A673 (cell line): Measurements from ENCODE around the gene DCLRE1A. TPM values are rescaled to one million over a fixed set of nuclear protein-coding genes. Genes with fewer than 3 reads are reported as not detected.
A peak's percentile ranks its signal among the peaks of the same experiment; 100 is the strongest.
"Not testable (repeated sequence)": the region's sequence is repeated elsewhere in the genome, so short reads cannot be mapped to it uniquely, and the experiment has no call there.

Source experiments
- BruUV-seq: library from RNA; stranded (reverse); fragments of 400-500 nt; replicated peaks from 2 replicates; lab custom pipeline; 2021; lab: Mats Ljungman, UMichigan
- CTCF ChIA-PET: fragments of 300-600 bp; sonication (Branson Sonifier 250); formaldehyde crosslinking; loops from one replicate; lab custom pipeline; 2022; ENCODE audit warnings: antibody characterized with exemption; lab: Charles Lee
- POLR2A ChIA-PET: fragments of 300-600 bp; sonication (Branson Sonifier 250); formaldehyde crosslinking; loops from one replicate; lab custom pipeline; 2022; ENCODE audit warnings: antibody characterized with exemption; ENCODE audit not compliant: low non-redundant PET; lab: Charles Lee
- DNase-seq: peaks from one replicate; pipeline ENCODE4 v3.0.0-alpha.2; 2015; ENCODE audit warnings: low spot score
- H3K27ac ChIP-seq: fragments of 200-600 bp; sonication (generic); 2 replicates; pipeline ENCODE4 v1.5.1; 2016; ENCODE audit warnings: mixed run types, low read depth, mild to moderate bottlenecking, mixed read lengths, antibody characterized with exemption, low read length; ENCODE audit not compliant: poor library complexity, severe bottlenecking
- H3K27me3 ChIP-seq: fragments of 200-600 bp; sonication (generic); replicated peaks from 2 replicates; pipeline ENCODE4 v1.6.1; 2017; ENCODE audit warnings: mixed run types, low read depth, mild to moderate bottlenecking, mixed read lengths, antibody characterized with exemption, low read length; ENCODE audit not compliant: insufficient read depth, poor library complexity
- H3K36me3 ChIP-seq: fragments of 200-600 bp; sonication (generic); 2 replicates; pipeline ENCODE4 v1.6.1; 2016; ENCODE audit warnings: mixed run types, mild to moderate bottlenecking, mixed read lengths, antibody characterized with exemption, low read length; ENCODE audit not compliant: insufficient read depth, poor library complexity, severe bottlenecking
- H3K4me1 ChIP-seq: fragments of 200-600 bp; sonication (generic); 2 replicates; pipeline ENCODE4 v1.6.1; 2017; ENCODE audit warnings: mixed run types, mild to moderate bottlenecking, mixed read lengths, antibody characterized with exemption, low read length; ENCODE audit not compliant: insufficient read depth, poor library complexity, severe bottlenecking
- H3K4me3 ChIP-seq: fragments of 200-600 bp; sonication (generic); 2 replicates; pipeline ENCODE4 v1.5.1; 2016; ENCODE audit warnings: low read depth, mixed run types, mild to moderate bottlenecking, mixed read lengths, low read length; ENCODE audit not compliant: poor library complexity, severe bottlenecking
- H3K9me3 ChIP-seq: fragments of 200-600 bp; sonication (generic); 2 replicates; pipeline ENCODE4 v1.6.1; 2016; ENCODE audit warnings: mixed run types, low read depth, mild to moderate bottlenecking, mixed read lengths, antibody characterized with exemption, low read length; ENCODE audit not compliant: poor library complexity, severe bottlenecking
- CTCF ChIP-seq: fragments of 300-800, 200-600 bp; sonication (generic); conservative IDR thresholded peaks from 2 replicates; pipeline ENCODE4 v1.5.1; 2017; ENCODE audit warnings: low read depth, mild to moderate bottlenecking, antibody characterized with exemption, low read length, moderate library complexity, mixed read lengths
- EZH2 ChIP-seq: fragments of 200-600 bp; sonication (generic); IDR thresholded peaks from 2 replicates; pipeline ENCODE4 v1.6.1; 2017; ENCODE audit warnings: borderline replicate concordance, low read depth, mild to moderate bottlenecking, mixed read lengths, antibody characterized with exemption, low read length; ENCODE audit not compliant: poor library complexity, severe bottlenecking
- intact Hi-C: fragments of 100-400 bp; cut with micrococcal nuclease; formaldehyde crosslinking; loops from one replicate; pipeline ENCODE4 v1.10.0; 2022; ENCODE audit not compliant: unreplicated experiment
- total RNA-seq: library from RNA; stranded (reverse); gene quantifications from 2 replicates; pipeline ENCODE4 v1.2.3, GENCODE V29; 2021

The DCLRE1A gene
- total RNA-seq, 1 experiment from 2014 or later: 75.6 TPM

- TF ChIP-seq EZH2 (no peak), CTCF (peak; percentile 50)
- POLR2A ChIA-PET: no interaction called here
- H3K27me3 ChIP-seq: no peaks in the 10 kb centered on the region
- BruUV-seq: no TSS peak
- H3K27ac ChIP-seq: no peak overlapping the region
- no peaks in the 10 kb centered on the region for H3K4me1 ChIP-seq
- CTCF ChIA-PET: no interaction called here
- DNase-seq: no peak
- H3K4me3 ChIP-seq: no peak overlapping the region
- intact Hi-C loops: no loop called here
- no peaks in the 10 kb centered on the region for H3K9me3 ChIP-seq
- no peaks in the 10 kb centered on the region for H3K36me3 ChIP-seq
Measured at GRCh38 chr10:113820507-113820906, 33.4 kb downstream of the DCLRE1A start.

GRCh38 chr10:113819989-113820388 is 33.9 kb downstream of the DCLRE1A start:
- intact Hi-C loops: no loop called here
- Histone ChIP-seq H3K27ac (no peak overlapping the region), H3K4me1 (no peaks in the 10 kb centered on the region), H3K27me3 (no peaks in the 10 kb centered on the region), H3K9me3 (no peaks in the 10 kb centered on the region), H3K4me3 (no peak overlapping the region), H3K36me3 (no peaks in the 10 kb centered on the region)
- ChIA-PET POLR2A (no interaction called here), CTCF (no interaction called here)
- DNase-seq: no peak
- TF ChIP-seq EZH2 (no peak), CTCF (no peak)
- no TSS peak for BruUV-seq

GRCh38 chr10:113814700-113815099 is 39.2 kb downstream of the DCLRE1A start:
- CTCF ChIA-PET, BruUV-seq: not testable (repeated sequence)

GRCh38 chr10:113808168-113808567 is 45.7 kb downstream of the DCLRE1A start:
- peaks cover 5% of the 10 kb centered on the region for H3K4me1 ChIP-seq
- no peak for DNase-seq
- TF ChIP-seq CTCF (no peak), EZH2 (no peak)
- no peak overlapping the region for H3K27ac ChIP-seq
- H3K9me3 ChIP-seq: no peaks in the 10 kb centered on the region
- BruUV-seq: no TSS peak
- ChIA-PET POLR2A (no interaction called here), CTCF (no interaction called here)
- no peak overlapping the region for H3K4me3 ChIP-seq
- H3K36me3 ChIP-seq: no peaks in the 10 kb centered on the region
- no peaks in the 10 kb centered on the region for H3K27me3 ChIP-seq
- intact Hi-C loops: no loop called here

More at GRCh38 chr10:113814700-113815099, 39.2 kb downstream of the DCLRE1A start:
- H3K4me3 ChIP-seq, POLR2A ChIA-PET, H3K27ac ChIP-seq, H3K36me3 ChIP-seq, H3K4me1 ChIP-seq, H3K27me3 ChIP-seq, intact Hi-C loops, DNase-seq, H3K9me3 ChIP-seq: not testable (repeated sequence)
